Activated naive CD4-positive, alpha-beta T cell (primary cell): ENCODE results near the gene LDHA.
A peak's percentile ranks its signal among the peaks of the same experiment; 100 is the strongest.

Source experiments
- DNase-seq, 4 experiments: peaks; one replicate each; lab custom pipeline; 2025; lab: John Stamatoyannopoulos, UW

The LDHA gene

GRCh38 chr11:18394275-18394927, at the start of gene LDHA:
LDHA (plus strand) TSS chr11:18394563; CDS start chr11:18396843, 2,280 bp downstream.
- peak; percentile 96 to 99 (median 98) for DNase-seq

GRCh38 chr11:18347471-18348125, 46.8 kb upstream of the LDHA start:
- no peak for DNase-seq

- DNase-seq: no peak
Observed at GRCh38 chr11:18352581-18352980, 41.8 kb upstream of the LDHA start.

- DNase-seq: no peak
Observed at GRCh38 chr11:18358646-18359045, 35.7 kb upstream of the LDHA start.

GRCh38 chr11:18361154-18361553, 33.2 kb upstream of the LDHA start:
- no peak for DNase-seq

- DNase-seq: no peak
Observed at GRCh38 chr11:18364495-18365073, 29.8 kb upstream of the LDHA start.

GRCh38 chr11:18365741-18366140, 28.6 kb upstream of the LDHA start:
- no peak for DNase-seq

GRCh38 chr11:18366286-18366685, 28.1 kb upstream of the LDHA start:
- no peak for DNase-seq

- DNase-seq: no peak
Observed at GRCh38 chr11:18367431-18367830, 26.9 kb upstream of the LDHA start.

- no peak for DNase-seq
Observed at GRCh38 chr11:18368221-18368620, 26.1 kb upstream of the LDHA start.

GRCh38 chr11:18369398-18369797, 25.0 kb upstream of the LDHA start:
- no peak for DNase-seq

- DNase-seq: no peak
Observed at GRCh38 chr11:18371279-18371678, 23.1 kb upstream of the LDHA start.

GRCh38 chr11:18372201-18372600, 22.2 kb upstream of the LDHA start:
- no peak for DNase-seq

GRCh38 chr11:18374956-18375355, 19.4 kb upstream of the LDHA start:
- DNase-seq: no peak

- no peak for DNase-seq
Observed at GRCh38 chr11:18375941-18376340, 18.4 kb upstream of the LDHA start.

GRCh38 chr11:18379201-18379600, 15.2 kb upstream of the LDHA start:
- DNase-seq: no peak

- peak; percentile 9 to 23 (median 16) for DNase-seq
Observed at GRCh38 chr11:18383388-18384156, 10.8 kb upstream of the LDHA start.

GRCh38 chr11:18384157-18384641, 10.2 kb upstream of the LDHA start:
- no peak for DNase-seq

GRCh38 chr11:18390088-18390487, 4.3 kb upstream of the LDHA start:
- no peak for DNase-seq

- DNase-seq: no peak
Observed at GRCh38 chr11:18392434-18393321, 1.7 kb upstream of the LDHA start.

GRCh38 chr11:18393581-18394274, 635 bp upstream of the LDHA start:
- no peak for DNase-seq
